Measurements from ENCODE around the gene CSH1.
"Not testable (repeated sequence)": the region's sequence is repeated elsewhere in the genome, so short reads cannot be mapped to it uniquely, and the experiment has no call there.

CSH1 gene

DNA sequence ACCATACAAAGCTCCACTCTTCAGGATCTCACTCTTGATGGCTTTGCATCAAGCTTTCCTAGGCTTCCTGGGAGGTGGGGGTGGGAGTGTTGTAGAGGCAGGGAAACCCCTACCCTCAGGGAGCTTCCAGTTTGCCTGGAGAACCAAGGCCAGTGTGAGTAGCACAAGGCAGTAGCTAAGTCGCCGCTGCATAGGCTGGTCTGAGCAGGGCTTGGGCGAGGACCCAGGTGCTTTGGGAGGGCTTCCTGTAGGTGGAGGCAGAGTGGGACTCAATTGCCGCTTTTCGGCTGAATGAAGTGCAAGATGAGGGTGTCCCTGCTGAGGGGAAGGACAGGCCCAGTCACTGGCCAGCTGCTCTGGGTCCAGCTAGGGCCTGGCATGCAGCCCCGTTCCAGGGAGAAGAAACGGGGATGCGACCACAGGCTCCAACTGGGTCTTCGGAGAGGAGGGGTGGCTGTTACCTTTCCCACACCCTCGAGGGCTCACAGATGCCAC, 31.8 kb upstream of the CSH1 start:
- DNase-seq, result no peak

DNA sequence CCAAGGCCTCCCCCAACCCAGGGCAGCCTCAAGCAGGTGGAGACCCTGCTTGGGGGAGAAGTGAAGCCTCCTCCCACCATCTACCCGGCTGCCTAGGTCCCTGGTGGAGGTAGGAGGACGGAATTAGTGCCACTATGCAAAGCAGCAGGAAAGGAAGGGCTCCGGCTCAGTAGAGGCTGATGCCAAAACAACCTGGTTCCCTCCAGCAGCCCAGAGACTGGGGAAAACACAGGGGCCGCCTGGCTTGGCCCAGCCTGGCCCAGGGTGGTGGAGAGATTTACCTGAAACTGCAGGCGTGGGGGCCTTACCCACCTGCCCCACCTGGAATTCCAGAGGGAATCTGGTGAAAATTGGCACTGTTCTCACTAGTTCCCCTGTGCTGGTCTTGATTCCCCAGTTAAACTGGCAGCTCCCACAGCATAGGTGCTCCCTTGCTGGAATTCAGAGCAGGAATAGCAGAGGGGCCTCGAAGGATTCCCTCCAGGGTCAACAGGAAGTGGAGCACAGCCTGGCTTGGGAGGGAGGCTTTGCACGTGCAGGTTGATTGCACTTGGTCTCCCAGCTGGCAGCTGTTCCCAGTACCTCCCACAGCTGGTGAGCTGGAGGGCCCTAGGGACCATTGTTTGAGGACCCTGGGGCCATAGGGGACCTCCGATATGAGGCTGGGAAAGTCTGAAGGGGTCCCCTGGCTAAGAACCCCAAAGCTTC, 31.2 kb upstream of the CSH1 start:
- no peak for DNase-seq

DNA sequence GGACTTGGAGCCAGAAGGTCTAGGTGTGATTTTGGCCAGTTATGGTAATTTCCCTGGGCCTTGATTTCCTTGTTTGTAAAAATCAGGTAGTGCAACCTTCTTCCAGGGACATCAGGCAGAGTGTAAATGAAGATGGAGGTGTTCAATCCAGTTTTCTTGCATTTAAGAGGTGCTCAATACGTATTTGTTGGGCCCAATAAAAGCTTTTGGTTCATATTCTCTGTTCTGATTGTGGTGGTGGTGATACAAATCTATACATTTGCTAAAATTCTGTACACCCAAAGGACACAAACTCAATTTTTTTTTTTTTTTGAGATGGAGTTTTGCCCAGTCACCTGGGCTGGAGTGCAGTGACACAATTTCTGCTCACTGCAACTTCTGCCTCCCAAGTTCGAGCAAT, 29.8 kb upstream of the CSH1 start:
- DNase-seq, result no peak

DNA sequence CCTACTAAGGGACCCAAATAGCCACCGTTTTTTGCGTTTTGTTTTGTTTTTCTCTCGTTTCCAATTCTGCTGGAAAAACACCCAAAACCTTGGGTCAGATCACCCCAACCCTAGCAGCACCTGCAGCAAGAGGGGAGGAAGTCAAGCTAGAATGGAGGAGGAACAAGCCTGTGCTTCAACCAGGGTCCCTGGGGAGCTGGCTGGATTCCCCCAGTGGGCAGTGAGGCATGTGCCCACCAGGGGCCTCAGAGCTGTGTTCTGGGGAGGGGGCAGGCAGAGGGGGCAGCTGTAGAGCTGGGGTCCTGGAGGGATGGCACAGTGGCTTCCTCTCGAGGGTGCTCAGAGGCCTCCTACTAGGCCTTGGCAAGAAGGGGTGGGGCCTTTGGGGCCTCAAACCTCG, 29.2 kb upstream of the CSH1 start:
- no peak for DNase-seq

- not testable (repeated sequence) for DNase-seq
These were observed 26.0 kb upstream of the CSH1 start for GRCh38 chr17:63922402-63922801.

- DNase-seq, result not testable (repeated sequence)
These were observed 24.4 kb upstream of the CSH1 start for GRCh38 chr17:63920779-63921178.

GRCh38 chr17:63920050-63920449, 23.7 kb upstream of the CSH1 start:
- DNase-seq, result not testable (repeated sequence)

GRCh38 chr17:63919311-63919723, 22.9 kb upstream of the CSH1 start:
- DNase-seq, result peak; percentile 74

GRCh38 chr17:63918789-63919305, 22.5 kb upstream of the CSH1 start, which contains the start of gene GH1:
GH1 (minus strand) TSS chr17:63918839; CDS start chr17:63918776, 63 bp downstream.
- not testable (repeated sequence) for DNase-seq

DNA sequence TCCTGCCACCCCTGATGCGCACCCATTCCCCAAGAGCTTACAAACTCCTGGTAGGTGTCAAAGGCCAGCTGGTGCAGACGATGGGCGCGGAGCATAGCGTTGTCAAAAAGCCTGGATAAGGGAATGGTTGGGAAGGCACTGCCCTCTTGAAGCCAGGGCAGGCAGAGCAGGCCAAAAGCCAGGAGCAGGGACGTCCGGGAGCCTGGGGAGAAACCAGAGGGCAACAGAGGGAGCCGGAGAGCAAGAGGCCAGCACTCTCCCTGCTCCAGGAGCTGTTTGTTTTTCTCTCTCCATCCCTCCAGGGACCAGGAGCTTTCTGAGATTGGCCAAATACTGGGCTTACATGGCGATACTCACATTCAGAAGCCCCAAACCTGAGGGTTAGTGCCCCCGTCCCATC, 21.9 kb upstream of the CSH1 start:
- DNase-seq, result no peak

- DNase-seq, result no peak
These were observed 21.3 kb upstream of the CSH1 start for GRCh38 chr17:63917646-63918045.

DNA sequence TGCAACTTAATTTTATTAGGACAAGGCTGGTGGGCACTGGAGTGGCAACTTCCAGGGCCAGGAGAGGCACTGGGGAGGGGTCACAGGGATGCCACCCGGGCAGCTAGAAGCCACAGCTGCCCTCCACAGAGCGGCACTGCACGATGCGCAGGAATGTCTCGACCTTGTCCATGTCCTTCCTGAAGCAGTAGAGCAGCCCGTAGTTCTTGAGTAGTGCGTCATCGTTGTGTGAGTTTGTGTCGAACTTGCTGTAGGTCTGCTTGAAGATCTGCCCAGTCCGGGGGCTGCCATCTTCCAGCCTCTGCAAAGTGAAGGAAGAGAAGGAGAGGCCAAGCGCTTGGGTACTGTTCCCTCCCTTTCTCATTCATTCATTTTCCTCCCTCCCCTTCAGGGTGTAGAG, 20.8 kb upstream of the CSH1 start:
- peak; percentile 1 for DNase-seq

DNA sequence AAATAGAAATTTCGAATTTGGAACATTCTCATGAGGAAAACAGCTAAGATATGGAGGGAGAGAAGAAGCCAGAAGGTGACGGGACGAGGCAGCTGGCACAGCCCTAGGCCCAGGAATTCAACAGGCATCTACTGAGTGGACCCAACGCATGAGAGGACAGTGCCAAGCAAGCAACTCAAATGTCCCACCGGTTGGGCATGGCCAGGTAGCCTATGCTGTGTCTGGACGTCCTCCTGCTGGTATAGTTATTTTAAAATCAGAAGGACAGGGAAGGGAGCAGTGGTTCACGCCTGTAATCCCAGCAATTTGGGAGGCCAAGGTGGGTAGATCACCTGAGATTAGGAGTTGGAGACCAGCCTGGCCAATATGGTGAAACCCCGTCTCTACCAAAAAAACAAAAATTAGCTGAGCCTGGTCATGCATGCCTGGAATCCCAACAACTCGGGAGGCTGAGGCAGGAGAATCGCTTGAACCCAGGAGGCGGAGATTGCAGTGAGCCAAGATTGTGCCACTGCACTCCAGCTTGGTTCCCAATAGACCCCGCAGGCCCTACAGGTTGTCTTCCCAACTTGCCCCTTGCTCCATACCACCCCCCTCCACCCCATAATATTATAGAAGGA, 20.3 kb upstream of the CSH1 start:
- DNase-seq, result no peak

- DNase-seq, result not testable (repeated sequence)
These were observed 19.4 kb upstream of the CSH1 start for GRCh38 chr17:63915753-63916152.

DNA sequence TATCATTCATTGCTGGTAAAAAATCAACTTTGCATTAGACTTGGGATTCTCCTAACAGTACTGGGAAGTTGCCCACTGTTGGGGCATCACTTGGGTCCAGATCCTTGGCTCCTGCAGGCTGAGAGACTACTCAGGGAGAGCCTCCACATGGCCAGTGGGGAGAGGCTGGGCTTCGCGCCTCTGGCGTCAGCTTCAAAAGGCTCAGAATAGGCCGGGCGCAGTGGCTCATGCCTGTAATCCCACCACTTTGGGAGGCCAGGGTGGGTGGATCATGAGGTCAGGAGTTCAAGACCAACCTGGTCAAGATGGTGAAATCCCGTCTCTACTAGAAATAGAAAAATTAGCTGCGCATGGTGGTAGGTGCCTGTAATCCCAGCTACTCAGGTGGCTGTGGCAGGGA, 18.1 kb upstream of the CSH1 start:
- DNase-seq, result no peak

GRCh38 chr17:63911657-63912100, 15.3 kb upstream of the CSH1 start:
- peak; percentile 70 for DNase-seq

DNA sequence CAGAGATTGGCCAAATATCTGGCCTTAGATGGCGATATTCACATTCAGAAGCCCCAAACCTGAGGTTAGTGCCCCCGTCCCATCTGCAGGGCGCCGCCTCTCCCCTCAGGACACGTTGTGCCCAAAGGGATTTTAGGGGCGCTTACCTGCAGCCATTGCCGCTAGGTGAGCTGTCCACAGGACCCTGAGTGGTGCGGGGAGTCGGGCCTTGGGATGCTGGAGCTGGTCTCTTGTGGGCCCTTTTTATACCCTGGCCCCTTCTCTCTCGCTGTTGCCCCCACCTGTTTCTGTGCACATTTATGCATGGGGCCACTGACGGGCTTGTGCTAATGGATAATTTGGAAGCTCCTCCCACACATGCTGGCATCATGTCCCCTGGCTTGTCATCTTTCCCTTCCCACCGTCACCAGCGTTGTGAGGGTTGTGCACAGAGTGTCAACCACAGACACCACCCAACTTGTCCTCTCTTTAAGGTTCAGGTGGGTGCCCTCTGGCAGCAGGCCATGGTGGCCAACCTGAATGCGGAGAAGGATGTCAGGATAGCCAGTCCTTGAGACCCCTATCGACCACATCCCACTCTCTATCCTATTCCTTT, 14.8 kb upstream of the CSH1 start, which contains the start of gene CSHL1:
Gene CSHL1 (minus strand): TSS at position 218 of the 595 bp plus-strand sequence. CDS start 62 bp downstream, at position 156.
- DNase-seq, result peak; percentile 18

GRCh38 chr17:63910096-63910495, 13.7 kb upstream of the CSH1 start:
- peak; percentile 9 for DNase-seq

DNA sequence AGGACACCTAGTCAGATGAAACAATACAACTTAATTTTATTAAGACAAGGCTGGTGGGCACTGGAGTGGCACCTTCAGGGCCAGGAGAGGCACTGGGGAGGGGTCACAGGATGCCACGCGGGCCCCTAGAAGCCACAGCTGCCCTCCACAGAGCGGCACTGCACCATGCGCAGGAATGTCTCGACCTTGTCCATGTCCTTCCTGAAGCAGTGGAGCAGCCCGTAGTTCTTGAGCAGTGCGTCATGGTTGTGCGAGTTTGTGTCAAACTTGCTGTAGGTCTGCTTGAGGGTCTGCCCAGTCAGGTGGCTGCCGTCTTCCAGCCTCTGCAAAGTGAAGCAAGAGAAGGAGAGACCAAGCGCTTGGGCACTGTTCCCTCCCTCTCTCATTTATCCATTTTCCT, 13.2 kb upstream of the CSH1 start:
- DNase-seq, result peak; percentile 15

DNA sequence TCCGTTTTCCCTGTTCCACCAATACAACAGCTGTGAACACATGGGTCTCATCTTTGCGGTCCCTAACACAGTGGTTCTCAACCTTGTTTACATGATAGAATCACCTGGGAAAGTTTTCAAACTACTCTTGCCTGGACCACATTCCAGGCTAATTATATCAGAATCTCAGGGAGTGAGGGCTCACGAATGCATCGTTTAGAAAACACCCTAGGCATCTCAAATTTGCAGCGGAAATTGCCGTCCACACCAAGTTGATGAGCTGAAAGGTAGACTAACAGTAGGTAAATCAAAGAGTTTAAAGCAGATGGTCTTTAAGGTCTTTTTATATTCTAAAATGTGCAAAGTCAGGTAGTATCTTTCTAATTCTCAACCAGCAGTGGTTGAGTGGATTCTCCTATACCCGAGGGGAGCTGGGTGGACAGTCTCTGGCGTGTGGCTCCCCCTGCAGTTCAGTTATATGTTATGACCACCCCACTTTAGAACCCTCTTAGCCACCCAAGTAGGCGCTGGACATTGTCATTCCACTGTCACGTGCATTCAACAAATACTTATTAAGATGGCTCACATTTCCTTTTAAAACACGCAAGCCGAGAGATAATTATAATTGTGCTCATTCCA, 10.9 kb upstream of the CSH1 start:
- DNase-seq, result not testable (repeated sequence)

DNA sequence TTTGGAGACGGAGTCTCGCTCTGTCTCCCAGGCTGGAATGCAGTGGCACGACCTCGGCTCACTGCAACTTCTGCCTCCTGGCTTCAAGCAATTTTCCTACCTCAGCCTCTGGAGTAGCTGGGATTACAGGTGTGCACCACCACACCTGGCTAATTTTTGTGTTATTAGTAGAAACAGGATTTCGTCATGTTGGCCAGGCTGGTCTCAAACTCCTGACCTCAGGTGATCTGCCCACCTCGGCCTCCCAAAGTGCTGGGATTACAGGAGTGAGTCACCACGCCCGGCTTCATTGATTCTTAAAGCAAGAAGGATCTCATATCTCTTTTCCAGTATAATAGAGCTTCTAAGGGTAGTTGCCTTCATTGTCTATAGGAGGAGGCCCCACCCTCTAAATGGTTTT, 8.4 kb upstream of the CSH1 start:
- not testable (repeated sequence) for DNase-seq

- DNase-seq, result not testable (repeated sequence)
These were observed 7.4 kb upstream of the CSH1 start for GRCh38 chr17:63903787-63904201.

GRCh38 chr17:63901971-63902370, 5.6 kb upstream of the CSH1 start:
- DNase-seq, result not testable (repeated sequence)

Data from activated CD4-positive, CD25-positive, alpha-beta regulatory T cell treated with anti-CD3 and anti-CD28 coated beads, Interleukin-2, amount 50 U/mL, for 72 hours (primary cell).